Esophagus squamous epithelium (tissue), 4 donors: ENCODE measurements around the gene ALOX12.

ENCODE experiments used
- POLR2A ChIP-seq, 4 donors: fragments of 450-650 bp; IDR thresholded peaks; one replicate each; pipeline ENCODE4 v1.6.1; 2017; ENCODE audit warnings: antibody characterized with exemption in 4 of 4, mild to moderate bottlenecking in 4 of 4, moderate library complexity in 3 of 4
- TF ChIP-seq, protein P1 (sequence below), 6 experiments: fragments of 450-650 bp in 4 of 6; fragments of 200-600 bp in 2 of 6; sonication (generic) in 2 of 6; IDR thresholded peaks; one replicate each; pipeline ENCODE4 v1.5.1; 2016 to 2019; ENCODE audit warnings: antibody characterized with exemption in 6 of 6, mild to moderate bottlenecking in 4 of 6, moderate library complexity in 4 of 6

DNA sequence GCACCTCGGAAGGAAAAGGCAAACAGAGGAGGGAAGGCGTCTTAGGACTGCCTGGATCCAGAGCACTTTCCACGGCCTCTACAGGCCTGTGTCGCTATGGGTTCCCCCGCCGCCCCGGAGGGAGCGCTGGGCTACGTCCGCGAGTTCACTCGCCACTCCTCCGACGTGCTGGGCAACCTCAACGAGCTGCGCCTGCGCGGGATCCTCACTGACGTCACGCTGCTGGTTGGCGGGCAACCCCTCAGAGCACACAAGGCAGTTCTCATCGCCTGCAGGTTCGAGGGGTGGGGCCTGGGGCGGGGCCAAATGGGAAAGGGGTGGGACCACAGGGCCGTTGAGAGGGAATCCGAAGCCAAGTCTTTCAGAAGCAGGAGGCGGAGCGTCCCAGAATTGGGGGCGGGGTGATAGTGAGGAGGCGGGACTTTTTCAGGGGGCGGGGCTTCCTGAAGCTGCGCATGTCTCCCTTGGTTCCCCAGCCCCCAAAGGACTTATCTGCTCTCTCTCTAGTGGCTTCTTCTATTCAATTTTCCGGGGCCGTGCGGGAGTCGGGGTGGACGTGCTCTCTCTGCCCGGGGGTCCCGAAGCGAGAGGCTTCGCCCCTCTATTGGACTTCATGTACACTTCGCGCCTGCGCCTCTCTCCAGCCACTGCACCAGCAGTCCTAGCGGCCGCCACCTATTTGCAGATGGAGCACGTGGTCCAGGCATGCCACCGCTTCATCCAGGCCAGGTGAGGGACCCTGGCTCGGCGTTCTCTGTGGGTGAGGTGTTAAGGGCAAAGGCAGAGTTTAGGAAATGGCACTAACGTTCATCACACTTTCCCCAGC is 27.9 kb downstream of the ALOX12 start:
- TF ChIP-seq, protein P1, sequence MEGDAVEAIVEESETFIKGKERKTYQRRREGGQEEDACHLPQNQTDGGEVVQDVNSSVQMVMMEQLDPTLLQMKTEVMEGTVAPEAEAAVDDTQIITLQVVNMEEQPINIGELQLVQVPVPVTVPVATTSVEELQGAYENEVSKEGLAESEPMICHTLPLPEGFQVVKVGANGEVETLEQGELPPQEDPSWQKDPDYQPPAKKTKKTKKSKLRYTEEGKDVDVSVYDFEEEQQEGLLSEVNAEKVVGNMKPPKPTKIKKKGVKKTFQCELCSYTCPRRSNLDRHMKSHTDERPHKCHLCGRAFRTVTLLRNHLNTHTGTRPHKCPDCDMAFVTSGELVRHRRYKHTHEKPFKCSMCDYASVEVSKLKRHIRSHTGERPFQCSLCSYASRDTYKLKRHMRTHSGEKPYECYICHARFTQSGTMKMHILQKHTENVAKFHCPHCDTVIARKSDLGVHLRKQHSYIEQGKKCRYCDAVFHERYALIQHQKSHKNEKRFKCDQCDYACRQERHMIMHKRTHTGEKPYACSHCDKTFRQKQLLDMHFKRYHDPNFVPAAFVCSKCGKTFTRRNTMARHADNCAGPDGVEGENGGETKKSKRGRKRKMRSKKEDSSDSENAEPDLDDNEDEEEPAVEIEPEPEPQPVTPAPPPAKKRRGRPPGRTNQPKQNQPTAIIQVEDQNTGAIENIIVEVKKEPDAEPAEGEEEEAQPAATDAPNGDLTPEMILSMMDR (IDR thresholded peaks at IDR 0.05) = no peak
- TF ChIP-seq POLR2A (IDR thresholded peaks at IDR 0.05) = peak in 3 of 4 donors; percentile 44 to 80 (median 62)
